WTC11 (cell line): ENCODE data around the gene C10orf90. TPM values are rescaled to one million over a fixed set of nuclear protein-coding genes. Genes with fewer than 3 reads are reported as not detected.

ENCODE experiments used
- ATAC-seq: fragments of 200-7000 bp; cut with Tn5 transposase; 2 replicates; pipeline ENCODE4 v1.10.0; 2021; ENCODE audit warnings: mild to moderate bottlenecking, moderate library complexity
- CTCF ChIA-PET: fragments of 300-600 bp; sonication (Branson Sonifier 250); formaldehyde crosslinking; loops from one replicate; lab custom pipeline; 2021; ENCODE audit warnings: antibody characterized with exemption; lab: Charles Lee
- POLR2A ChIA-PET: fragments of 350-600 bp; sonication (Branson Sonifier 250); formaldehyde crosslinking; loops from one replicate; lab custom pipeline; 2021; ENCODE audit warnings: antibody characterized with exemption; lab: Charles Lee
- DNase-seq: peaks from one replicate; pipeline ENCODE4 v3.0.0; 2021; ENCODE audit warnings: low spot score
- H3K27ac Mint-ChIP-seq: 2 replicates; pipeline ENCODE4 v1.8.0; 2021; ENCODE audit warnings: mixed read lengths
- H3K27me3 Mint-ChIP-seq: 2 replicates; pipeline ENCODE4 v1.8.0; 2021; ENCODE audit warnings: low read depth, mild to moderate bottlenecking, moderate library complexity, mixed read lengths
- H3K36me3 Mint-ChIP-seq: 2 replicates; pipeline ENCODE4 v1.8.0; 2021; ENCODE audit warnings: mixed read lengths
- H3K4me1 Mint-ChIP-seq: 2 replicates; pipeline ENCODE4 v1.8.0; 2022; ENCODE audit warnings: mixed read lengths
- H3K4me3 Mint-ChIP-seq: 2 replicates; pipeline ENCODE4 v1.8.0; 2021; ENCODE audit warnings: mild to moderate bottlenecking, moderate library complexity, mixed read lengths
- H3K9me3 Mint-ChIP-seq: 2 replicates; pipeline ENCODE4 v1.8.0; 2021; ENCODE audit warnings: mixed read lengths
- EMX1 ChIP-seq: fragments of 250-450 bp; sonication (Bioruptor Pico); IDR thresholded peaks from 2 replicates; pipeline ENCODE4 v1.8.0; 2021; ENCODE audit warnings: mild to moderate bottlenecking
- GRHL2 ChIP-seq: fragments of 250-450 bp; sonication (Bioruptor Pico); IDR thresholded peaks from 2 replicates; pipeline ENCODE4 v1.8.0; 2022; ENCODE audit warnings: mild to moderate bottlenecking, moderate library complexity; ENCODE audit not compliant: insufficient replicate concordance, severe bottlenecking
- HMGA2 ChIP-seq: fragments of 250-450 bp; sonication (Bioruptor Pico); IDR thresholded peaks from 2 replicates; pipeline ENCODE4 v1.4.0; 2021; ENCODE audit warnings: mild to moderate bottlenecking, moderate library complexity
- MXD4 ChIP-seq: fragments of 250-450 bp; sonication (Bioruptor Pico); IDR thresholded peaks from 2 replicates; pipeline ENCODE4 v1.8.0; 2021; ENCODE audit warnings: mild to moderate bottlenecking, moderate library complexity, borderline replicate concordance
- NR2C2 ChIP-seq: sonication (generic); formaldehyde crosslinking; IDR thresholded peaks from 2 replicates; pipeline ENCODE4 v1.8.0; 2022; ENCODE audit warnings: mild to moderate bottlenecking, missing genetic modification reagents
- RORB ChIP-seq: fragments of 250-450 bp; sonication (Bioruptor Pico); IDR thresholded peaks from 2 replicates; pipeline ENCODE4 v1.9.0; 2021; ENCODE audit warnings: mild to moderate bottlenecking
- SMAD4 ChIP-seq: sonication (generic); formaldehyde crosslinking; IDR thresholded peaks from 2 replicates; pipeline ENCODE4 v1.8.0; 2022; ENCODE audit warnings: mild to moderate bottlenecking, missing genetic modification reagents
- TP53 ChIP-seq: sonication (generic); formaldehyde crosslinking; IDR thresholded peaks from 2 replicates; pipeline ENCODE4 v1.8.1; 2023; ENCODE audit warnings: mild to moderate bottlenecking, missing genetic modification reagents
- ZNF121 ChIP-seq: sonication (generic); formaldehyde crosslinking; IDR thresholded peaks from 2 replicates; pipeline ENCODE4 v1.8.0; 2023; ENCODE audit warnings: missing genetic modification reagents
- ZNF219 ChIP-seq: sonication (generic); formaldehyde crosslinking; IDR thresholded peaks from 2 replicates; pipeline ENCODE4 v1.8.0; 2023; ENCODE audit warnings: missing genetic modification reagents, mild to moderate bottlenecking, borderline replicate concordance
- ZNF263 ChIP-seq: sonication (generic); formaldehyde crosslinking; IDR thresholded peaks from 2 replicates; pipeline ENCODE4 v1.8.1; 2022; ENCODE audit warnings: low read depth, mild to moderate bottlenecking, moderate library complexity, missing genetic modification reagents
- total RNA-seq: library from RNA; stranded (reverse); gene quantifications from 3 replicates; pipeline ENCODE4 v1.2.3, GENCODE V29; 2021
- TF ChIP-seq, protein P1 (sequence below): sonication (generic); formaldehyde crosslinking; IDR thresholded peaks from 2 replicates; pipeline ENCODE4 v1.8.1; 2023; ENCODE audit warnings: mild to moderate bottlenecking, missing genetic modification reagents
- TF ChIP-seq, protein P2 (sequence below): sonication (generic); formaldehyde crosslinking; IDR thresholded peaks from 2 replicates; pipeline ENCODE4 v1.8.0; 2022; ENCODE audit warnings: mild to moderate bottlenecking, missing genetic modification reagents
- TF ChIP-seq, protein P3 (sequence below): sonication (generic); formaldehyde crosslinking; IDR thresholded peaks from 2 replicates; pipeline ENCODE4 v1.8.1; 2022; ENCODE audit warnings: missing genetic modification reagents, borderline replicate concordance
- TF ChIP-seq, protein P4 (sequence below): sonication (generic); formaldehyde crosslinking; IDR thresholded peaks from 2 replicates; pipeline ENCODE4 v1.8.1; 2023; ENCODE audit warnings: mild to moderate bottlenecking, moderate library complexity, missing genetic modification reagents
- TF ChIP-seq, protein P5 (sequence below): sonication (generic); formaldehyde crosslinking; IDR thresholded peaks from 2 replicates; pipeline ENCODE4 v1.8.1; 2023; ENCODE audit warnings: mild to moderate bottlenecking, missing genetic modification reagents, moderate library complexity
- TF ChIP-seq, protein P6 (sequence below): fragments of 250-450 bp; sonication (Bioruptor Pico); IDR thresholded peaks from 2 replicates; pipeline ENCODE4 v2.1.2; 2022; ENCODE audit warnings: mild to moderate bottlenecking, moderate library complexity

The C10orf90 gene
- total RNA-seq, 1 experiment from 2014 or later: 0.85 TPM

DNA sequence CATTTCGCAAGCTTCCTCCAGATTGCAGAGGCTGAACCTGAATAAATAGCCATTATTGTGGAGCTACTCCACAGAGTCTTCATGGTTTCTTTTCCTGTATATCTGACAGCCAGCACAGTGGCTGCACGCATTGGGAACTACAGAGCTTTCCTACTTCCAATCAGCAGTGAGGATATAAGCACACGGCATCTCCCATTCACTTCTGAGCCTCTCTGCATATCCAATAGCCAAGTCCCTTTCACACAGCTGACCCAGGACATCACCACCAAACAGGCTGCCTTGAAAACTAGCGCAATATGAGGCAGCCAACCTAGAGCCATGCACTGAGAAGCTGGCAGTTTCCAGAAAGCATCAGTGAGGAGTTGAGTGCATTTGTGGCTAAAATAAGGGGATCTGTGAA, 11.6 kb downstream of the C10orf90 start:
- CTCF ChIA-PET: no interaction called here
- ATAC-seq (no peak; the same call in 1 of the 2 replicates), DNase-seq (no peak)
- no peaks in the 10 kb centered on the region for H3K36me3 Mint-ChIP-seq
- H3K27ac Mint-ChIP-seq: no peak overlapping the region
- H3K4me3 Mint-ChIP-seq: no peak overlapping the region
- peaks cover 4% of the 10 kb centered on the region; the same call in 1 of the 2 replicates for H3K27me3 Mint-ChIP-seq
- POLR2A ChIA-PET: no interaction called here
- TF ChIP-seq, protein P1, sequence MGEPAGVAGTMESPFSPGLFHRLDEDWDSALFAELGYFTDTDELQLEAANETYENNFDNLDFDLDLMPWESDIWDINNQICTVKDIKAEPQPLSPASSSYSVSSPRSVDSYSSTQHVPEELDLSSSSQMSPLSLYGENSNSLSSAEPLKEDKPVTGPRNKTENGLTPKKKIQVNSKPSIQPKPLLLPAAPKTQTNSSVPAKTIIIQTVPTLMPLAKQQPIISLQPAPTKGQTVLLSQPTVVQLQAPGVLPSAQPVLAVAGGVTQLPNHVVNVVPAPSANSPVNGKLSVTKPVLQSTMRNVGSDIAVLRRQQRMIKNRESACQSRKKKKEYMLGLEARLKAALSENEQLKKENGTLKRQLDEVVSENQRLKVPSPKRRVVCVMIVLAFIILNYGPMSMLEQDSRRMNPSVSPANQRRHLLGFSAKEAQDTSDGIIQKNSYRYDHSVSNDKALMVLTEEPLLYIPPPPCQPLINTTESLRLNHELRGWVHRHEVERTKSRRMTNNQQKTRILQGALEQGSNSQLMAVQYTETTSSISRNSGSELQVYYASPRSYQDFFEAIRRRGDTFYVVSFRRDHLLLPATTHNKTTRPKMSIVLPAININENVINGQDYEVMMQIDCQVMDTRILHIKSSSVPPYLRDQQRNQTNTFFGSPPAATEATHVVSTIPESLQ (CRISPR knock-in tag): no peak
- TF ChIP-seq ZNF263 (CRISPR knock-in tag): no peak
- TF ChIP-seq, protein P2, sequence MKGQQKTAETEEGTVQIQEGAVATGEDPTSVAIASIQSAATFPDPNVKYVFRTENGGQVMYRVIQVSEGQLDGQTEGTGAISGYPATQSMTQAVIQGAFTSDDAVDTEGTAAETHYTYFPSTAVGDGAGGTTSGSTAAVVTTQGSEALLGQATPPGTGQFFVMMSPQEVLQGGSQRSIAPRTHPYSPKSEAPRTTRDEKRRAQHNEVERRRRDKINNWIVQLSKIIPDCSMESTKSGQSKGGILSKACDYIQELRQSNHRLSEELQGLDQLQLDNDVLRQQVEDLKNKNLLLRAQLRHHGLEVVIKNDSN (CRISPR knock-in tag): no peak
- no peaks in the 10 kb centered on the region for H3K9me3 Mint-ChIP-seq
- no peaks in the 10 kb centered on the region for H3K4me1 Mint-ChIP-seq

DNA sequence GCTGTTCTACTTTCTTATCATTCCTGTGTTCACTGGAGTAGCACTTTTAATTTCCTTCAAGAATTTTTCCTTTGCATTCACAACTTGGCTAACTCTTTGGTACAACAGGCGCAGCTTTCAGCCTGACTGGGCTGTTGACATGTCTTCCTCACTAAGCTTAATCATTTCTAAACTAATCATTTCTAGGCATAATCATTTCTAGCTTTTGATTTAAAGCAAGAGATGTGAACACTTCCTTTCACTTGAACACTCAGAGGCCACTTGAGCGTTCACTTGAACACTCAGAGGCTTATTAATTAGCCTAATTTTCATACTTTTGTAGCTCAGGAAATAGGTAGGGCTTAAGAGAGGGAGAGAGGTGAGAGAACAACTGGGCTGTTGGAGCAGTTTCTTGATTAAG, 15.9 kb downstream of the C10orf90 start:
- H3K9me3 Mint-ChIP-seq: peaks cover under 1% of the 10 kb centered on the region; the same call in 1 of the 2 replicates

DNA sequence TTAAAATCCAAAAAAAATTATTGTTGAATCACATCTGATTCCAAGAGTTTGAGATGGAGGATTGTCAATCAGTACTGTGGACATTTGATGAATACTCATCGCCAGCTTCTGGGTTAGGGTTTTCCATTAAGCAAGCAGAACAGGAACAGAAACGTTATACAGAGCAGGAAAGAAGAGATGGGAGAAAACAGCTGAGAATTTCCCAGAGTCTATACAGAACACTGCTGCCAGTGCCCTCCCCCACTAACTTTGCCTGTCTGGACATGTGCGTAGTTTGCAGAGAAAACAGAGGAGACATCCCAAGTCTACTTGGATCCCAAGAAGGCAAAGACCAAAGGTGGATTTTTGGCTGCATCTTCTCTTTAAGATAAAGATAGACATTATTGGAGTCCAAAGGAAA, 19.0 kb downstream of the C10orf90 start:
- H3K4me3 Mint-ChIP-seq: no peak overlapping the region
- H3K27ac Mint-ChIP-seq: no peak overlapping the region
- TF ChIP-seq RORB (CRISPR knock-in tag): no peak
- TF ChIP-seq, protein P3, sequence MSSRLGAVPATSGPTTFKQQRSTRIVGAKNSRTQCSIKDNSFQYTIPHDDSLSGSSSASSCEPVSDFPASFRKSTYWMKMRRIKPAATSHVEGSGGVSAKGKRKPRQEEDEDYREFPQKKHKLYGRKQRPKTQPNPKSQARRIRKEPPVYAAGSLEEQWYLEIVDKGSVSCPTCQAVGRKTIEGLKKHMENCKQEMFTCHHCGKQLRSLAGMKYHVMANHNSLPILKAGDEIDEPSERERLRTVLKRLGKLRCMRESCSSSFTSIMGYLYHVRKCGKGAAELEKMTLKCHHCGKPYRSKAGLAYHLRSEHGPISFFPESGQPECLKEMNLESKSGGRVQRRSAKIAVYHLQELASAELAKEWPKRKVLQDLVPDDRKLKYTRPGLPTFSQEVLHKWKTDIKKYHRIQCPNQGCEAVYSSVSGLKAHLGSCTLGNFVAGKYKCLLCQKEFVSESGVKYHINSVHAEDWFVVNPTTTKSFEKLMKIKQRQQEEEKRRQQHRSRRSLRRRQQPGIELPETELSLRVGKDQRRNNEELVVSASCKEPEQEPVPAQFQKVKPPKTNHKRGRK (CRISPR knock-in tag): no peak
- TF ChIP-seq ZNF121: no peak
- no peak for TF ChIP-seq MXD4 (CRISPR knock-in tag)
- no peak for TF ChIP-seq EMX1 (CRISPR knock-in tag)
- TF ChIP-seq, protein P2 (CRISPR knock-in tag): no peak
- TF ChIP-seq, protein P4, sequence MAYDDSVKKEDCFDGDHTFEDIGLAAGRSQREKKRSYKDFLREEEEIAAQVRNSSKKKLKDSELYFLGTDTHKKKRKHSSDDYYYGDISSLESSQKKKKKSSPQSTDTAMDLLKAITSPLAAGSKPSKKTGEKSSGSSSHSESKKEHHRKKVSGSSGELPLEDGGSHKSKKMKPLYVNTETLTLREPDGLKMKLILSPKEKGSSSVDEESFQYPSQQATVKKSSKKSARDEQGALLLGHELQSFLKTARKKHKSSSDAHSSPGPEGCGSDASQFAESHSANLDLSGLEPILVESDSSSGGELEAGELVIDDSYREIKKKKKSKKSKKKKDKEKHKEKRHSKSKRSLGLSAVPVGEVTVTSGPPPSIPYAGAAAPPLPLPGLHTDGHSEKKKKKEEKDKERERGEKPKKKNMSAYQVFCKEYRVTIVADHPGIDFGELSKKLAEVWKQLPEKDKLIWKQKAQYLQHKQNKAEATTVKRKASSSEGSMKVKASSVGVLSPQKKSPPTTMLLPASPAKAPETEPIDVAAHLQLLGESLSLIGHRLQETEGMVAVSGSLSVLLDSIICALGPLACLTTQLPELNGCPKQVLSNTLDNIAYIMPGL: no peak
- TF ChIP-seq, protein P5, sequence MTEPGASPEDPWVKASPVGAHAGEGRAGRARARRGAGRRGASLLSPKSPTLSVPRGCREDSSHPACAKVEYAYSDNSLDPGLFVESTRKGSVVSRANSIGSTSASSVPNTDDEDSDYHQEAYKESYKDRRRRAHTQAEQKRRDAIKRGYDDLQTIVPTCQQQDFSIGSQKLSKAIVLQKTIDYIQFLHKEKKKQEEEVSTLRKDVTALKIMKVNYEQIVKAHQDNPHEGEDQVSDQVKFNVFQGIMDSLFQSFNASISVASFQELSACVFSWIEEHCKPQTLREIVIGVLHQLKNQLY (CRISPR knock-in tag): no peak
- TF ChIP-seq, protein P6, sequence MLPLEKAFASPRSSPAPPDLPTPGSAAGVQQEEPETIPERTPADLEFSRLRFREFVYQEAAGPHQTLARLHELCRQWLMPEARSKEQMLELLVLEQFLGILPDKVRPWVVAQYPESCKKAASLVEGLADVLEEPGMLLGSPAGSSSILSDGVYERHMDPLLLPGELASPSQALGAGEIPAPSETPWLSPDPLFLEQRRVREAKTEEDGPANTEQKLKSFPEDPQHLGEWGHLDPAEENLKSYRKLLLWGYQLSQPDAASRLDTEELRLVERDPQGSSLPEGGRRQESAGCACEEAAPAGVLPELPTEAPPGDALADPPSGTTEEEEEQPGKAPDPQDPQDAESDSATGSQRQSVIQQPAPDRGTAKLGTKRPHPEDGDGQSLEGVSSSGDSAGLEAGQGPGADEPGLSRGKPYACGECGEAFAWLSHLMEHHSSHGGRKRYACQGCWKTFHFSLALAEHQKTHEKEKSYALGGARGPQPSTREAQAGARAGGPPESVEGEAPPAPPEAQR (CRISPR knock-in tag): no peak
- TF ChIP-seq NR2C2 (CRISPR knock-in tag): no peak
- no peak for TF ChIP-seq HMGA2 (CRISPR knock-in tag)
- no peak for TF ChIP-seq TP53 (CRISPR knock-in tag)
- no peak for TF ChIP-seq ZNF219 (CRISPR knock-in tag)
- no peak for TF ChIP-seq GRHL2
- TF ChIP-seq, all 79 proteins: peak for 0
- peaks cover 5% of the 10 kb centered on the region for H3K9me3 Mint-ChIP-seq
- peaks cover 10% of the 10 kb centered on the region for H3K4me1 Mint-ChIP-seq
- no peaks in the 10 kb centered on the region; the same call in 1 of the 2 replicates for H3K27me3 Mint-ChIP-seq
- ChIA-PET POLR2A (no interaction called here), CTCF (interaction anchor here (0.6 kb wide), 1 partner anchor 1043 kb away, joined by 3 read pairs; no protein-coding TSS in a partner anchor)
- no peak for DNase-seq
- no peak for ATAC-seq
- H3K36me3 Mint-ChIP-seq: no peaks in the 10 kb centered on the region

More for the DNA sequence above, 15.9 kb downstream of the C10orf90 start:
- Mint-ChIP-seq H3K36me3 (no peaks in the 10 kb centered on the region), H3K4me1 (peaks cover 10% of the 10 kb centered on the region), H3K4me3 (no peak overlapping the region), H3K27me3 (no peaks in the 10 kb centered on the region; the same call in 1 of the 2 replicates), H3K27ac (no peak overlapping the region)
- ATAC-seq (no peak), DNase-seq (no peak)
- ChIA-PET POLR2A (no interaction called here), CTCF (no interaction called here)
- TF ChIP-seq, protein P6 (CRISPR knock-in tag): no peak
- TF ChIP-seq SMAD4 (CRISPR knock-in tag): no peak
